ENCODE data around the gene EFL1. TPM values are rescaled to one million over a fixed set of nuclear protein-coding genes. Genes with fewer than 3 reads are reported as not detected.
"Not testable (repeated sequence)": the region's sequence is repeated elsewhere in the genome, so short reads cannot be mapped to it uniquely, and the experiment has no call there.

The EFL1 gene
- total and polyA plus RNA-seq, 4 donors = 5.5 to 15.1 (median 10.3) TPM

GRCh38 chr15:82231842-82232241 is 30.7 kb downstream of the EFL1 start:
- no peaks in the 10 kb centered on the region for H3K4me1 ChIP-seq (ENCODE audit: control insufficient read depth in 1 of 2, insufficient read depth in 2 of 2, low read length in 2 of 2)

GRCh38 chr15:82231233-82231632 is 31.3 kb downstream of the EFL1 start:
- H3K27me3 ChIP-seq (ENCODE audit: control insufficient read depth in 1 of 2, insufficient read depth in 2 of 2, low read length in 1 of 2) = no peaks in the 10 kb centered on the region
- 72 to 76% methylated on average over 2 of the region's 2 CpGs for WGBS, 2 donors
- no peaks in the 10 kb centered on the region for H3K4me1 ChIP-seq (ENCODE audit: control insufficient read depth in 1 of 2, insufficient read depth in 2 of 2, low read length in 2 of 2)
- ATAC-seq (ENCODE audit: low FRiP score) (no peak), DNase-seq (no peak)
- intact Hi-C loops (cut with DNase I) = no loop called here
- H3K9me3 ChIP-seq (ENCODE audit: control insufficient read depth, low read length) = no peaks in the 10 kb centered on the region
- H3K27ac ChIP-seq (ENCODE audit: low read depth in 1 of 2, low read length in 2 of 2) = no peak overlapping the region
- peaks cover 0 to 2% of the 10 kb centered on the region in 2 donors for H3K36me3 ChIP-seq (ENCODE audit: control insufficient read depth in 1 of 2, insufficient read depth in 2 of 2, low read length in 1 of 2)
- H3K4me3 ChIP-seq (ENCODE audit: low read length in 2 of 2) = no peak overlapping the region

More at GRCh38 chr15:82231842-82232241, 30.7 kb downstream of the EFL1 start:
- peaks cover 0 to 2% of the 10 kb centered on the region in 2 donors for H3K36me3 ChIP-seq (ENCODE audit: control insufficient read depth in 1 of 2, insufficient read depth in 2 of 2, low read length in 1 of 2)
- no peaks in the 10 kb centered on the region for H3K27me3 ChIP-seq (ENCODE audit: control insufficient read depth in 1 of 2, insufficient read depth in 2 of 2, low read length in 1 of 2)
- H3K9me3 ChIP-seq (ENCODE audit: control insufficient read depth, low read length) = no peaks in the 10 kb centered on the region
- ATAC-seq (ENCODE audit: low FRiP score) (no peak), DNase-seq (no peak)
- intact Hi-C loops (cut with DNase I) = no loop called here
- H3K27ac ChIP-seq (ENCODE audit: low read depth in 1 of 2, low read length in 2 of 2) = no peak overlapping the region
- 85% methylated on average over 2 of the region's 2 CpGs for WGBS, 2 donors
- no peak overlapping the region for H3K4me3 ChIP-seq (ENCODE audit: low read length in 2 of 2)

- H3K36me3 ChIP-seq (ENCODE audit: control insufficient read depth in 1 of 2, insufficient read depth in 2 of 2, low read length in 1 of 2) = peaks cover 0 to 2% of the 10 kb centered on the region in 2 donors
- intact Hi-C loops (cut with DNase I) = no loop called here
- WGBS, 2 donors = 89 to 92% methylated on average over 1 of the region's 1 CpG
- no peak for DNase-seq
- no peaks in the 10 kb centered on the region for H3K9me3 ChIP-seq (ENCODE audit: control insufficient read depth, low read length)
- no peak for ATAC-seq (ENCODE audit: low FRiP score)
- no peaks in the 10 kb centered on the region for H3K27me3 ChIP-seq (ENCODE audit: control insufficient read depth in 1 of 2, insufficient read depth in 2 of 2, low read length in 1 of 2)
- H3K4me1 ChIP-seq (ENCODE audit: control insufficient read depth in 1 of 2, insufficient read depth in 2 of 2, low read length in 2 of 2) = no peaks in the 10 kb centered on the region
- H3K27ac ChIP-seq (ENCODE audit: low read depth in 1 of 2, low read length in 2 of 2) = no peak overlapping the region
- no peak overlapping the region for H3K4me3 ChIP-seq (ENCODE audit: low read length in 2 of 2)
Observed at GRCh38 chr15:82228750-82229149, 33.8 kb downstream of the EFL1 start.

GRCh38 chr15:82221535-82221934 is 41.0 kb downstream of the EFL1 start:
- ATAC-seq (ENCODE audit: low FRiP score); H3K27me3 ChIP-seq (ENCODE audit: control insufficient read depth in 1 of 2, insufficient read depth in 2 of 2, low read length in 1 of 2); H3K9me3 ChIP-seq (ENCODE audit: control insufficient read depth, low read length); H3K4me3 ChIP-seq (ENCODE audit: low read length in 2 of 2); H3K4me1 ChIP-seq (ENCODE audit: control insufficient read depth in 1 of 2, insufficient read depth in 2 of 2, low read length in 2 of 2); H3K27ac ChIP-seq (ENCODE audit: low read depth in 1 of 2, low read length in 2 of 2); H3K36me3 ChIP-seq (ENCODE audit: control insufficient read depth in 1 of 2, insufficient read depth in 2 of 2, low read length in 1 of 2); intact Hi-C loops (cut with DNase I): not testable (repeated sequence)
- 86 to 93% methylated on average over 2 of the region's 2 CpGs for WGBS, 2 donors
- DNase-seq = peak in 1 of 2 donors; percentile 48

GRCh38 chr15:82216092-82216491 is 46.4 kb downstream of the EFL1 start:
- H3K27me3 ChIP-seq (ENCODE audit: control insufficient read depth in 1 of 2, insufficient read depth in 2 of 2, low read length in 1 of 2); H3K9me3 ChIP-seq (ENCODE audit: control insufficient read depth, low read length); H3K36me3 ChIP-seq (ENCODE audit: control insufficient read depth in 1 of 2, insufficient read depth in 2 of 2, low read length in 1 of 2); H3K4me3 ChIP-seq (ENCODE audit: low read length in 2 of 2); DNase-seq; ATAC-seq (ENCODE audit: low FRiP score); intact Hi-C loops (cut with DNase I); H3K4me1 ChIP-seq (ENCODE audit: control insufficient read depth in 1 of 2, insufficient read depth in 2 of 2, low read length in 2 of 2); H3K27ac ChIP-seq (ENCODE audit: low read depth in 1 of 2, low read length in 2 of 2): not testable (repeated sequence)
- WGBS, 2 donors = 88 to 89% methylated on average over 2 of the region's 2 CpGs

- H3K9me3 ChIP-seq (ENCODE audit: control insufficient read depth, low read length); H3K4me1 ChIP-seq (ENCODE audit: control insufficient read depth in 1 of 2, insufficient read depth in 2 of 2, low read length in 2 of 2); H3K27me3 ChIP-seq (ENCODE audit: control insufficient read depth in 1 of 2, insufficient read depth in 2 of 2, low read length in 1 of 2); H3K4me3 ChIP-seq (ENCODE audit: low read length in 2 of 2); DNase-seq; intact Hi-C loops (cut with DNase I); H3K36me3 ChIP-seq (ENCODE audit: control insufficient read depth in 1 of 2, insufficient read depth in 2 of 2, low read length in 1 of 2); H3K27ac ChIP-seq (ENCODE audit: low read depth in 1 of 2, low read length in 2 of 2); ATAC-seq (ENCODE audit: low FRiP score): not testable (repeated sequence)
Observed at GRCh38 chr15:82212201-82212600, 50.3 kb downstream of the EFL1 start.

- H3K4me3 ChIP-seq (ENCODE audit: low read length in 2 of 2); H3K4me1 ChIP-seq (ENCODE audit: control insufficient read depth in 1 of 2, insufficient read depth in 2 of 2, low read length in 2 of 2); intact Hi-C loops (cut with DNase I); H3K36me3 ChIP-seq (ENCODE audit: control insufficient read depth in 1 of 2, insufficient read depth in 2 of 2, low read length in 1 of 2); ATAC-seq (ENCODE audit: low FRiP score); DNase-seq; H3K27me3 ChIP-seq (ENCODE audit: control insufficient read depth in 1 of 2, insufficient read depth in 2 of 2, low read length in 1 of 2); H3K27ac ChIP-seq (ENCODE audit: low read depth in 1 of 2, low read length in 2 of 2); H3K9me3 ChIP-seq (ENCODE audit: control insufficient read depth, low read length): not testable (repeated sequence)
- WGBS, 2 donors = 35 to 37% methylated on average over 3 of the region's 3 CpGs
Observed at GRCh38 chr15:82210066-82210597, 52.4 kb downstream of the EFL1 start.

- H3K27ac ChIP-seq (ENCODE audit: low read depth in 1 of 2, low read length in 2 of 2); ATAC-seq (ENCODE audit: low FRiP score); H3K27me3 ChIP-seq (ENCODE audit: control insufficient read depth in 1 of 2, insufficient read depth in 2 of 2, low read length in 1 of 2); H3K9me3 ChIP-seq (ENCODE audit: control insufficient read depth, low read length); H3K4me1 ChIP-seq (ENCODE audit: control insufficient read depth in 1 of 2, insufficient read depth in 2 of 2, low read length in 2 of 2); DNase-seq; H3K4me3 ChIP-seq (ENCODE audit: low read length in 2 of 2); H3K36me3 ChIP-seq (ENCODE audit: control insufficient read depth in 1 of 2, insufficient read depth in 2 of 2, low read length in 1 of 2); intact Hi-C loops (cut with DNase I): not testable (repeated sequence)
- WGBS, 2 donors = 55 to 58% methylated on average over 2 of the region's 2 CpGs
Observed at GRCh38 chr15:82204575-82204974, 58.0 kb downstream of the EFL1 start.

GRCh38 chr15:82197733-82198594 is 64.6 kb downstream of the EFL1 start:
- Histone ChIP-seq H3K9me3 (ENCODE audit: control insufficient read depth, low read length) (no peaks in the 10 kb centered on the region), H3K4me3 (ENCODE audit: low read length in 2 of 2) (no peak overlapping the region), H3K27me3 (ENCODE audit: control insufficient read depth in 1 of 2, insufficient read depth in 2 of 2, low read length in 1 of 2) (no peaks in the 10 kb centered on the region), H3K36me3 (ENCODE audit: control insufficient read depth in 1 of 2, insufficient read depth in 2 of 2, low read length in 1 of 2) (no peaks in the 10 kb centered on the region), H3K27ac (ENCODE audit: low read depth in 1 of 2, low read length in 2 of 2) (no peak overlapping the region), H3K4me1 (ENCODE audit: control insufficient read depth in 1 of 2, insufficient read depth in 2 of 2, low read length in 2 of 2) (peaks cover 0 to 2% of the 10 kb centered on the region in 2 donors)
- intact Hi-C loops (cut with DNase I) = loop anchor here (5.0 kb wide), 1 partner anchor 716 kb away; no protein-coding TSS in a partner anchor
- WGBS, 2 donors = 13 to 16% methylated on average over 8 of the region's 8 CpGs
- DNase-seq (peak in 1 of 2 donors; percentile 65), ATAC-seq (ENCODE audit: low FRiP score) (peak; percentile 81)
